Sigmoid colon (tissue), 7 donors: Measurements from ENCODE around the gene SLC9A3. TPM values are rescaled to one million over a fixed set of nuclear protein-coding genes. Genes with fewer than 3 reads are reported as not detected.
A peak's percentile ranks its signal among the peaks of the same experiment; 100 is the strongest.

Experiments used
- DNase-seq: peaks from one replicate; pipeline ENCODE4 v3.0.0-alpha.2; 2019
- H3K27ac ChIP-seq, 4 donors: fragments of 200-600 bp; sonication (generic); one replicate each; pipeline ENCODE4 v1.5.1; 2016 to 2019; ENCODE audit warnings: mild to moderate bottlenecking in 1 of 4
- H3K27me3 ChIP-seq, 3 donors: fragments of 200-600 bp; sonication (generic); one replicate each; pipeline ENCODE4 v1.5.1; 2019; ENCODE audit warnings: mild to moderate bottlenecking in 1 of 3
- H3K36me3 ChIP-seq, 4 donors: fragments of 200-600 bp; sonication (generic); one replicate each; pipeline ENCODE4 v1.5.1; 2016 to 2019
- H3K4me1 ChIP-seq, 4 donors: fragments of 200-600 bp; sonication (generic); one replicate each; pipeline ENCODE4 v1.5.1; 2017 to 2019
- H3K4me3 ChIP-seq, 4 donors: fragments of 200-600 bp; sonication (generic); one replicate each; pipeline ENCODE4 v1.5.1; 2017 to 2019; ENCODE audit warnings: mild to moderate bottlenecking in 2 of 4, moderate library complexity in 1 of 4
- H3K9me3 ChIP-seq, 4 donors: fragments of 200-600 bp in 3 of 4; sonication (generic) in 3 of 4; one replicate each; pipeline versions ENCODE4 v1.5.1 to v1.6.1; 2013 to 2019
- EP300 ChIP-seq, 4 donors: sonication (generic); formaldehyde crosslinking; IDR thresholded peaks; one replicate each; pipeline ENCODE4 v1.6.1; 2017; ENCODE audit warnings: antibody characterized with exemption in 4 of 4
- POLR2A ChIP-seq, 2 donors: fragments of 450-650 bp; IDR thresholded peaks; one replicate each; pipeline ENCODE4 v1.6.1; 2016; ENCODE audit warnings: antibody characterized with exemption in 2 of 2, mild to moderate bottlenecking in 2 of 2, moderate library complexity in 2 of 2
- POLR2AphosphoS5 ChIP-seq, 4 donors: sonication (generic); formaldehyde crosslinking; IDR thresholded peaks; one replicate each; pipeline ENCODE4 v1.6.1; 2017; ENCODE audit warnings: antibody characterized with exemption in 4 of 4
- WGBS, 2 donors: extraction: QIAGEN DNeasy Blood & Tissue Kit; methylation state at CpG; one replicate each; pipeline ENCODE4 v1.1.7; 2013; 5-methylcytosine and 5-hydroxymethylcytosine counted together
- intact Hi-C: fragments of 100-400 bp; cut with DNase I; formaldehyde crosslinking; loops from one replicate; pipeline ENCODE4 v1.15.1; 2023
- polyA plus RNA-seq, 3 donors: library from polyadenylated mRNA; stranded (reverse); fragments of 200-250 nt; gene quantifications; one replicate each; pipeline ENCODE4 v1.2.3, GENCODE V29; 2013
- total RNA-seq, 4 donors: library from RNA; depleted of rRNA; stranded (reverse); fragments of >200 nt; gene quantifications; one replicate each; pipeline ENCODE4 v1.1.0, GENCODE V29; 2016
- TF ChIP-seq, protein P1 (sequence below), 4 experiments: fragments of 450-650 bp in 3 of 4; fragments of 200-600 bp in 1 of 4; IDR thresholded peaks; one replicate each; pipeline ENCODE4 v1.5.1; 2016 to 2019; ENCODE audit warnings: antibody characterized with exemption in 4 of 4, mild to moderate bottlenecking in 3 of 4, moderate library complexity in 2 of 4
- donor health status: healthy with polysubstance abuse.
- donor health status: Bipolar disorder and iron deficiency.
- donor health status: healthy.

Gene SLC9A3
- total and polyA plus RNA-seq, 7 donors = 0.83 to 51.3 (median 2.5) TPM

- no peaks in the 10 kb centered on the region for H3K9me3 ChIP-seq
- peak; percentile 46 for DNase-seq
- no peak overlapping the region for H3K4me3 ChIP-seq
- H3K4me1 ChIP-seq = no peaks in the 10 kb centered on the region
- TF ChIP-seq, protein P1, sequence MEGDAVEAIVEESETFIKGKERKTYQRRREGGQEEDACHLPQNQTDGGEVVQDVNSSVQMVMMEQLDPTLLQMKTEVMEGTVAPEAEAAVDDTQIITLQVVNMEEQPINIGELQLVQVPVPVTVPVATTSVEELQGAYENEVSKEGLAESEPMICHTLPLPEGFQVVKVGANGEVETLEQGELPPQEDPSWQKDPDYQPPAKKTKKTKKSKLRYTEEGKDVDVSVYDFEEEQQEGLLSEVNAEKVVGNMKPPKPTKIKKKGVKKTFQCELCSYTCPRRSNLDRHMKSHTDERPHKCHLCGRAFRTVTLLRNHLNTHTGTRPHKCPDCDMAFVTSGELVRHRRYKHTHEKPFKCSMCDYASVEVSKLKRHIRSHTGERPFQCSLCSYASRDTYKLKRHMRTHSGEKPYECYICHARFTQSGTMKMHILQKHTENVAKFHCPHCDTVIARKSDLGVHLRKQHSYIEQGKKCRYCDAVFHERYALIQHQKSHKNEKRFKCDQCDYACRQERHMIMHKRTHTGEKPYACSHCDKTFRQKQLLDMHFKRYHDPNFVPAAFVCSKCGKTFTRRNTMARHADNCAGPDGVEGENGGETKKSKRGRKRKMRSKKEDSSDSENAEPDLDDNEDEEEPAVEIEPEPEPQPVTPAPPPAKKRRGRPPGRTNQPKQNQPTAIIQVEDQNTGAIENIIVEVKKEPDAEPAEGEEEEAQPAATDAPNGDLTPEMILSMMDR (IDR thresholded peaks at IDR 0.05) = no peak
- TF ChIP-seq EP300 (IDR thresholded peaks at IDR 0.05) (no peak), POLR2AphosphoS5 (IDR thresholded peaks at IDR 0.05) (no peak), POLR2A (IDR thresholded peaks at IDR 0.05) (no peak)
- intact Hi-C loops = no loop called here
- H3K36me3 ChIP-seq = no peaks in the 10 kb centered on the region
- peaks cover 5 to 41% (median 20%) of the 10 kb centered on the region in 3 donors for H3K27me3 ChIP-seq
- 92 to 95% methylated on average over 9 of the region's 9 CpGs for WGBS, 2 donors
- H3K27ac ChIP-seq = no peak overlapping the region
Measured at GRCh38 chr5:544675-545355, 20.6 kb upstream of the SLC9A3 start.

- H3K9me3 ChIP-seq = no peaks in the 10 kb centered on the region
- no peak overlapping the region for H3K4me3 ChIP-seq
- intact Hi-C loops = no loop called here
- no peak for TF ChIP-seq EP300 (IDR thresholded peaks at IDR 0.05)
- TF ChIP-seq, protein P1 (IDR thresholded peaks at IDR 0.05) = no peak
- no peak for TF ChIP-seq POLR2AphosphoS5 (IDR thresholded peaks at IDR 0.05)
- TF ChIP-seq POLR2A (IDR thresholded peaks at IDR 0.05) = no peak
- no peaks in the 10 kb centered on the region for H3K4me1 ChIP-seq
- WGBS, 2 donors = 32 to 38% methylated on average over 30 of the region's 30 CpGs
- H3K27me3 ChIP-seq = peaks cover 5 to 49% (median 22%) of the 10 kb centered on the region in 3 donors
- DNase-seq = peak; percentile 62
- no peaks in the 10 kb centered on the region for H3K36me3 ChIP-seq
- H3K27ac ChIP-seq = no peak overlapping the region
Measured at GRCh38 chr5:543755-544674, 19.8 kb upstream of the SLC9A3 start.

DNA sequence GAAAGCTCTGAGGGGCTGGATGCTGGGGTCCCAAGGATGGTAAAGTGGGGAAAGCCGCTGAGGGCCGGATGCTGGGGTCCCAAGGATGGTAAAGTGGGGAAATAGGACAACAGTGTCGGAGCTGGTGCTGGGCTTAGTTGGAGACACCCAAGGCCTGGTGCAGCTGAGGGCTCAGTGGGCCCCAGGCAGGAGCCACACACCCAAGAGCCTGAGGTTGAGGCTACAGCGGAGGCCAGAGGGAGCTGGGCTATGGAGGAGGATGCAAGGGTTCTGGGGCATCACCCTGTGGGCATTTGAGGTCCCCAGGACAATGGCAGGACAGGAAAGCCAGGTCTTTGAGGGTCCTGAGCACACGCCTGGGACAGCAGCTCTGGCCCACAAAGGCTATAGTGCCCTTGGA lies 19.1 kb upstream of the SLC9A3 start:
- Histone ChIP-seq H3K4me3 (no peak overlapping the region), H3K36me3 (no peaks in the 10 kb centered on the region), H3K27ac (no peak overlapping the region), H3K27me3 (peaks cover 5 to 55% (median 22%) of the 10 kb centered on the region in 3 donors), H3K4me1 (no peaks in the 10 kb centered on the region), H3K9me3 (no peaks in the 10 kb centered on the region)
- intact Hi-C loops = no loop called here
- DNase-seq = peak; percentile 58
- 91 to 95% methylated on average over 5 of the region's 5 CpGs for WGBS, 2 donors
- no peak for TF ChIP-seq POLR2A (IDR thresholded peaks at IDR 0.05)
- TF ChIP-seq, protein P1 (IDR thresholded peaks at IDR 0.05) = no peak
- TF ChIP-seq EP300 (IDR thresholded peaks at IDR 0.05) = no peak
- TF ChIP-seq POLR2AphosphoS5 (IDR thresholded peaks at IDR 0.05) = no peak

GRCh38 chr5:542319-543311 lies 18.4 kb upstream of the SLC9A3 start:
- H3K9me3 ChIP-seq = no peaks in the 10 kb centered on the region
- H3K36me3 ChIP-seq = no peaks in the 10 kb centered on the region
- intact Hi-C loops = no loop called here
- peak; percentile 55 for DNase-seq
- H3K4me3 ChIP-seq = no peak overlapping the region
- no peak for TF ChIP-seq POLR2AphosphoS5 (IDR thresholded peaks at IDR 0.05)
- no peak for TF ChIP-seq EP300 (IDR thresholded peaks at IDR 0.05)
- TF ChIP-seq, protein P1 (IDR thresholded peaks at IDR 0.05) = no peak
- no peak for TF ChIP-seq POLR2A (IDR thresholded peaks at IDR 0.05)
- no peak overlapping the region for H3K27ac ChIP-seq
- 84 to 88% methylated on average over 32 of the region's 32 CpGs for WGBS, 2 donors
- no peaks in the 10 kb centered on the region for H3K4me1 ChIP-seq
- H3K27me3 ChIP-seq = peaks cover 5 to 55% (median 22%) of the 10 kb centered on the region in 3 donors
